CD4-positive, CD25-positive, alpha-beta regulatory T cell (primary cell): ENCODE results near the gene PTPRG. TPM values are rescaled to one million over a fixed set of nuclear protein-coding genes. Genes with fewer than 3 reads are reported as not detected.

Experiments
- ATAC-seq, 2 donors: fragments of 150-1000 bp; cut with Tn5 transposase; one replicate each; pipeline ENCODE4 v1.10.0; 2021; ENCODE audit warnings: low read depth in 2 of 2, moderate number of reproducible peaks in 2 of 2, moderate library complexity in 1 of 2
- DNase-seq, 3 donors: peaks; one replicate each; pipeline versions ENCODE4 v3.0.0 to v3.0.0-alpha.2; 2012 to 2022; ENCODE audit warnings: mixed read lengths in 1 of 3
- H3K27ac ChIP-seq: one replicate; pipeline ENCODE4 v1.7.0; 2013; ENCODE audit warnings: mild to moderate bottlenecking, low read length; ENCODE audit not compliant: insufficient read depth, poor library complexity, severe bottlenecking
- H3K27me3 ChIP-seq: one replicate; pipeline ENCODE4 v1.7.0; 2013; ENCODE audit warnings: low read length; ENCODE audit not compliant: control insufficient read depth, insufficient read depth
- H3K36me3 ChIP-seq: one replicate; pipeline ENCODE4 v1.7.0; 2013; ENCODE audit warnings: mild to moderate bottlenecking, low read length, moderate library complexity; ENCODE audit not compliant: control insufficient read depth, insufficient read depth
- H3K4me1 ChIP-seq: 2 replicates; pipeline ENCODE4 v1.7.0; 2013; ENCODE audit warnings: mild to moderate bottlenecking, low read length; ENCODE audit not compliant: insufficient read depth, control insufficient read depth, poor library complexity, severe bottlenecking
- H3K4me3 ChIP-seq: one replicate; pipeline ENCODE4 v1.7.0; 2013; ENCODE audit warnings: low read depth, mild to moderate bottlenecking, low read length, moderate library complexity
- H3K9me3 ChIP-seq, 2 experiments: 1 replicate in 1 of 2; 2 replicates in 1 of 2; pipeline ENCODE4 v1.7.0; 2013; ENCODE audit warnings: low read length in 2 of 2, mild to moderate bottlenecking in 1 of 2, moderate library complexity in 1 of 2; ENCODE audit not compliant: control insufficient read depth in 2 of 2
- H3K27ac Mint-ChIP-seq, 3 donors: one replicate each; pipeline ENCODE4 v1.8.0; 2020 to 2022; ENCODE audit warnings: mild to moderate bottlenecking in 3 of 3, mixed read lengths in 3 of 3, moderate library complexity in 2 of 3
- H3K27me3 Mint-ChIP-seq: one replicate; pipeline ENCODE4 v1.8.0; 2022; ENCODE audit warnings: mild to moderate bottlenecking, mixed read lengths
- H3K36me3 Mint-ChIP-seq: one replicate; pipeline ENCODE4 v1.8.0; 2020; ENCODE audit warnings: mixed read lengths
- H3K4me1 Mint-ChIP-seq, 4 donors: one replicate each; pipeline ENCODE4 v1.8.0; 2020 to 2022; ENCODE audit warnings: mixed read lengths in 4 of 4, mild to moderate bottlenecking in 1 of 4
- H3K4me3 Mint-ChIP-seq, 4 donors: one replicate each; pipeline ENCODE4 v1.8.0; 2020 to 2022; ENCODE audit warnings: mild to moderate bottlenecking in 4 of 4, mixed read lengths in 4 of 4, moderate library complexity in 3 of 4
- H3K9me3 Mint-ChIP-seq, 7 donors: one replicate each; pipeline ENCODE4 v1.8.0; 2020 to 2022; ENCODE audit warnings: mixed read lengths in 7 of 7, mild to moderate bottlenecking in 3 of 7, moderate library complexity in 2 of 7
- polyA plus RNA-seq, 4 donors: library from polyadenylated mRNA; unstranded; fragments of 300-500 nt; fragmentation: Illumina TruSeq; gene quantifications; one replicate each; pipeline ENCODE4 v1.2.3, GENCODE V29; 2021
- total RNA-seq: library from RNA; stranded (reverse); gene quantifications from one replicate; pipeline ENCODE4 v1.2.3, GENCODE V29; 2022

PTPRG gene
- total and polyA plus RNA-seq, 5 donors from 2014 or later, result not detected

DNA sequence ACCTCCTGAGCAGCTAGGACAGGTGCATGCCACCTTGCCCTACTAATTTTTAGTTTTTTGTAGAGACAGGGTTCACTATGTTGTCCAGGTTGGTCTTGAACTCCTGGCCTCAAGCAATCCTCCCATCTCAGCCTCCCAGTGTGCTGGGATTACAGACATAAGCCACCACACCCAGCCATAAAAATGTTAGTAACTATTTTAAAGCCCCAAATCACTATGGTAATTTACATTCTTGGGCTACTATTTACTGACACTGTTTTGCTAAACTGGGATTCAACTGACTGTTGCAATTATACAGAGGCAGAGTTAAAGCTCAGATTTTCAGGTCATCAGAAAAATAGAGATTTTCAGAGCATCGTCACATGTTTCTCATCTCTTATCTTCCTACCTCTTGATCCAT is 553.4 kb downstream of the PTPRG start:
- ATAC-seq (no peak), DNase-seq (no peak)
- Mint-ChIP-seq H3K27ac (no peak overlapping the region), H3K27me3 (peaks cover 2% of the 10 kb centered on the region), H3K4me3 (no peak overlapping the region), H3K4me1 (no peaks in the 10 kb centered on the region), H3K9me3 (peaks cover 0 to 8% (median 0%) of the 10 kb centered on the region in 7 donors), H3K36me3 (no peaks in the 10 kb centered on the region)
- Histone ChIP-seq H3K9me3 (no peaks in the 10 kb centered on the region), H3K4me3 (no peak overlapping the region), H3K4me1 (no peaks in the 10 kb centered on the region), H3K36me3 (no peaks in the 10 kb centered on the region), H3K27me3 (no peaks in the 10 kb centered on the region), H3K27ac (no peak overlapping the region)

- Mint-ChIP-seq H3K27me3 (no peaks in the 10 kb centered on the region), H3K9me3 (peaks cover 0 to 5% (median 1%) of the 10 kb centered on the region in 7 donors), H3K36me3 (no peaks in the 10 kb centered on the region), H3K4me3 (no peak overlapping the region), H3K4me1 (no peaks in the 10 kb centered on the region), H3K27ac (no peak overlapping the region)
- H3K27ac ChIP-seq, result no peak overlapping the region
- H3K27me3 ChIP-seq, result no peaks in the 10 kb centered on the region
- ATAC-seq, result no peak
- no peaks in the 10 kb centered on the region for H3K9me3 ChIP-seq
- H3K4me1 ChIP-seq, result no peaks in the 10 kb centered on the region
- no peak for DNase-seq
- no peaks in the 10 kb centered on the region for H3K36me3 ChIP-seq
- no peak overlapping the region for H3K4me3 ChIP-seq
Observed at GRCh38 chr3:62117903-62118548, 556.7 kb downstream of the PTPRG start.

DNA sequence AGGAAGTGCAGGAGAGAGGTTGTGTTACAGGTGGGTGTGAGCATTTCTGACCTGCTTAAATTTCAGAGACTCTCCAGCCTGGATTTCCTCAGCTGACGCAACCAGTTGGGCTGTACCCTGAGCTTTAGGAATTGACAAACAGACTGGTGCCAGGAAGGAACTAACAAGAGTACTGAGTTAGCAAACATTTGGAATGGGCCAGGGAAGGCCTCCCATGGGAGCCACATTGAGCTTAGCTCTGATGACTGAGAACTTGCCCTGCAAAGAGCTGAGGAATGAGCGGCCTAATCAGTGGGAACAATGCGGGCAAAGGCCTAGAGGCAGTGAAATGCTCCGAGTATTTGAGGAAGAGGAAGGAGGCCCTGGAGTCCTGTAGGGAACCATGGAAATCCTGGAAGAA is 557.8 kb downstream of the PTPRG start:
- H3K4me1 Mint-ChIP-seq, result no peaks in the 10 kb centered on the region
- ATAC-seq (no peak), DNase-seq (no peak)
- H3K4me3 ChIP-seq, result no peak overlapping the region
- H3K27ac Mint-ChIP-seq, result no peak overlapping the region
- H3K36me3 ChIP-seq, result no peaks in the 10 kb centered on the region
- no peaks in the 10 kb centered on the region for H3K4me1 ChIP-seq
- peaks cover 0 to 5% (median 1%) of the 10 kb centered on the region in 7 donors for H3K9me3 Mint-ChIP-seq
- H3K27ac ChIP-seq, result no peak overlapping the region
- no peaks in the 10 kb centered on the region for H3K36me3 Mint-ChIP-seq
- H3K27me3 ChIP-seq, result no peaks in the 10 kb centered on the region
- H3K4me3 Mint-ChIP-seq, result no peak overlapping the region
- no peaks in the 10 kb centered on the region for H3K9me3 ChIP-seq
- no peaks in the 10 kb centered on the region for H3K27me3 Mint-ChIP-seq

DNA sequence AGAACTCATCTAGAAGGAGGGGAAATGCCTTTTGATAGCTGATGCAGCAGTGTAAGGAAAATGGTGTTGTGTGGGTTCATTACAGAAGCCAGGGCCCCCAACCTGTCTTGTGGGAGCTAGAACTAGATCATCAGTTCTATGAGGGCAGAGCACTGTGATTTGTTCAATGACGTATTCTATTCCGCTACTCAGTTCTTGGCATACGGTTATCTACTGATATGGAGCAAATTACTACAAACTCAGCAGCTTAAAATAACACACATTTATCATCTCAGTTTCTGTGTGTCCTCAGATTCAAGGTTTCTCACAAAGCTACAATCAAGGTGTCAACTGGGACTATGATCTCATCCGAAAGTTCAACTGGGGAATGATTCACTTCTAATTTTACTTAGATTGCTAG is 561.4 kb downstream of the PTPRG start:
- no peak overlapping the region for H3K4me3 Mint-ChIP-seq
- no peak for ATAC-seq
- no peaks in the 10 kb centered on the region for H3K36me3 ChIP-seq
- no peak overlapping the region for H3K27ac ChIP-seq
- H3K4me3 ChIP-seq, result no peak overlapping the region
- no peaks in the 10 kb centered on the region for H3K36me3 Mint-ChIP-seq
- H3K27me3 ChIP-seq, result no peaks in the 10 kb centered on the region
- H3K4me1 Mint-ChIP-seq, result no peaks in the 10 kb centered on the region
- DNase-seq, result no peak
- no peaks in the 10 kb centered on the region for H3K9me3 ChIP-seq
- H3K9me3 Mint-ChIP-seq, result peaks cover 0 to 7% (median 1%) of the 10 kb centered on the region in 7 donors
- H3K27ac Mint-ChIP-seq, result no peak overlapping the region
- H3K27me3 Mint-ChIP-seq, result no peaks in the 10 kb centered on the region
- no peaks in the 10 kb centered on the region for H3K4me1 ChIP-seq

DNA sequence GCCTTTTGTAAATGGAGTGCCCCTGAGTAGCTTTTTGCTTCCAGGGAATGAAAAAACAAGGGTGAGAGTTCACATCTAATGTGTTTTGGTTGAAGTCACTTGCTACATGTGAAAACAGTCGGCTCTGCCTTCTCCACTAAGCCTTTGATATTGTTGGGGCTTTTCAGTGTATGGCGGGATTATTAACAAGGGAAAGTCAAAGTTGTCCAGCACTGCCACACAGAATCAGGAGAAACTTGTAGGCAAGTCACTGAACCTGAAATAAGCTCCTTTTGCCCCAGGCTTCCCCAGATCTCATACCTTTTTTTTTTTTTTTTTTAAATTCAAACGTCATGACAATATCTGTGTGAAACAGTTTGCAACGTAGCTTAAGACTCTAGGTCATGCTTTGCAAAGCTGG is 564.0 kb downstream of the PTPRG start:
- Histone ChIP-seq H3K4me3 (no peak overlapping the region), H3K36me3 (no peaks in the 10 kb centered on the region), H3K9me3 (no peaks in the 10 kb centered on the region), H3K27me3 (no peaks in the 10 kb centered on the region), H3K27ac (no peak overlapping the region), H3K4me1 (no peaks in the 10 kb centered on the region)
- Mint-ChIP-seq H3K9me3 (peaks cover 0 to 5% (median 0%) of the 10 kb centered on the region in 7 donors), H3K27ac (no peak overlapping the region), H3K4me1 (no peaks in the 10 kb centered on the region), H3K4me3 (no peak overlapping the region), H3K36me3 (no peaks in the 10 kb centered on the region), H3K27me3 (no peaks in the 10 kb centered on the region)
- ATAC-seq (no peak), DNase-seq (no peak)

GRCh38 chr3:62127116-62127515 is 565.7 kb downstream of the PTPRG start:
- Mint-ChIP-seq H3K4me3 (no peak overlapping the region), H3K36me3 (no peaks in the 10 kb centered on the region), H3K27ac (no peak overlapping the region), H3K9me3 (peaks cover 0 to 4% (median 0%) of the 10 kb centered on the region in 7 donors), H3K4me1 (no peaks in the 10 kb centered on the region), H3K27me3 (no peaks in the 10 kb centered on the region)
- Histone ChIP-seq H3K36me3 (no peaks in the 10 kb centered on the region), H3K4me1 (no peaks in the 10 kb centered on the region), H3K4me3 (no peak overlapping the region), H3K27me3 (no peaks in the 10 kb centered on the region), H3K27ac (no peak overlapping the region), H3K9me3 (no peaks in the 10 kb centered on the region)
- DNase-seq, result no peak
- no peak for ATAC-seq

- Mint-ChIP-seq H3K9me3 (peaks cover 0 to 4% (median 0%) of the 10 kb centered on the region in 7 donors), H3K27ac (no peak overlapping the region), H3K27me3 (no peaks in the 10 kb centered on the region), H3K4me3 (no peak overlapping the region), H3K36me3 (no peaks in the 10 kb centered on the region), H3K4me1 (no peaks in the 10 kb centered on the region)
- H3K27me3 ChIP-seq, result no peaks in the 10 kb centered on the region
- DNase-seq (no peak), ATAC-seq (no peak)
- H3K36me3 ChIP-seq, result no peaks in the 10 kb centered on the region
- no peaks in the 10 kb centered on the region for H3K4me1 ChIP-seq
- H3K9me3 ChIP-seq, result no peaks in the 10 kb centered on the region
- no peak overlapping the region for H3K27ac ChIP-seq
- H3K4me3 ChIP-seq, result no peak overlapping the region
Observed at GRCh38 chr3:62128051-62128450, 566.7 kb downstream of the PTPRG start.

GRCh38 chr3:62128681-62129080 is 567.3 kb downstream of the PTPRG start:
- Mint-ChIP-seq H3K9me3 (peaks cover 0 to 4% (median 0%) of the 10 kb centered on the region in 7 donors), H3K4me1 (no peaks in the 10 kb centered on the region), H3K36me3 (no peaks in the 10 kb centered on the region), H3K27me3 (no peaks in the 10 kb centered on the region), H3K27ac (no peak overlapping the region), H3K4me3 (no peak overlapping the region)
- Histone ChIP-seq H3K36me3 (no peaks in the 10 kb centered on the region), H3K27ac (no peak overlapping the region), H3K4me1 (no peaks in the 10 kb centered on the region), H3K27me3 (no peaks in the 10 kb centered on the region), H3K9me3 (no peaks in the 10 kb centered on the region), H3K4me3 (no peak overlapping the region)
- DNase-seq (no peak), ATAC-seq (no peak)
